ENCODE results near the gene NUP58. TPM values are rescaled to one million over a fixed set of nuclear protein-coding genes. Genes with fewer than 3 reads are reported as not detected.

NUP58 gene
- total RNA-seq, 4 donors from 2014 or later = 33.0 to 142 (median 84.2) TPM

GRCh38 chr13:25280396-25280795 lies 21.0 kb upstream of the NUP58 start:
- H3K27ac ChIP-seq = no peak overlapping the region
- H3K27me3 ChIP-seq = no peaks in the 10 kb centered on the region
- H3K4me3 ChIP-seq = no peak overlapping the region
- peaks cover 0 to 15% (median 0%) of the 10 kb centered on the region in 4 donors for H3K4me1 ChIP-seq
- intact Hi-C loops (cut with DNase I; ENCODE audit: low total_unique reads) (no loop called here), in situ Hi-C loops (cut with MboI; ENCODE audit: low pct_ligation_motif_present in 1 of 4, low pct_unique_long_range_greater_than_20kb in 1 of 4, low sequenced_read_pairs in 3 of 4) (loop anchor here in 1 of 4 donors (25.0 kb wide), 1 partner anchor 907 kb away; no protein-coding TSS in a partner anchor)
- no peaks in the 10 kb centered on the region for H3K9me3 ChIP-seq
- no peaks in the 10 kb centered on the region for H3K36me3 ChIP-seq
- no peak for DNase-seq
- TF ChIP-seq CTCF (IDR thresholded peaks at IDR 0.05) = no peak

- TF ChIP-seq CTCF (IDR thresholded peaks at IDR 0.05) = no peak
- TF ChIP-seq EP300 (IDR thresholded peaks at IDR 0.05; ENCODE audit: low read depth) = no peak
- TF ChIP-seq POLR2A (IDR thresholded peaks at IDR 0.05) = no peak
- TF ChIP-seq POLR2AphosphoS5 (IDR thresholded peaks at IDR 0.05) = no peak
- WGBS, 2 donors (ENCODE audit: low coverage in 1 of 2) = 51 to 56% methylated on average over 3 to 4 of the region's 4 CpGs
- H3K4me1 ChIP-seq = peaks cover 3 to 21% (median 5%) of the 10 kb centered on the region in 4 donors
- in situ Hi-C loops (cut with MboI; ENCODE audit: low pct_ligation_motif_present in 1 of 4, low pct_unique_long_range_greater_than_20kb in 1 of 4, low sequenced_read_pairs in 3 of 4) = loop anchor here in 1 of 4 donors (25.0 kb wide), 1 partner anchor 906 kb away; no protein-coding TSS in a partner anchor
- H3K9me3 ChIP-seq = no peaks in the 10 kb centered on the region
- no peaks in the 10 kb centered on the region for H3K27me3 ChIP-seq
- no peak for DNase-seq
- intact Hi-C loops (cut with DNase I; ENCODE audit: low total_unique reads) = no loop called here
- no peak overlapping the region for H3K27ac ChIP-seq
- no peak overlapping the region for H3K4me3 ChIP-seq
- no peaks in the 10 kb centered on the region for H3K36me3 ChIP-seq
These were observed 20.1 kb upstream of the NUP58 start for GRCh38 chr13:25281193-25281934.

GRCh38 chr13:25281935-25282332 lies 19.5 kb upstream of the NUP58 start:
- Histone ChIP-seq H3K27ac (no peak overlapping the region), H3K27me3 (no peaks in the 10 kb centered on the region), H3K4me3 (no peak overlapping the region), H3K4me1 (peaks cover 3 to 22% (median 5%) of the 10 kb centered on the region in 4 donors), H3K9me3 (no peaks in the 10 kb centered on the region), H3K36me3 (no peaks in the 10 kb centered on the region)
- TF ChIP-seq EP300 (IDR thresholded peaks at IDR 0.05; ENCODE audit: low read depth) (no peak), CTCF (IDR thresholded peaks at IDR 0.05) (no peak), POLR2AphosphoS5 (IDR thresholded peaks at IDR 0.05) (no peak), POLR2A (IDR thresholded peaks at IDR 0.05) (no peak)
- no peak for DNase-seq
- WGBS, 2 donors (ENCODE audit: low coverage in 1 of 2) = 73% methylated on average over 1 of the region's 1 CpG; no CpG with 5 or more reads in 1 of the 2 donors
- intact Hi-C loops (cut with DNase I; ENCODE audit: low total_unique reads) (no loop called here), in situ Hi-C loops (cut with MboI; ENCODE audit: low pct_ligation_motif_present in 1 of 4, low pct_unique_long_range_greater_than_20kb in 1 of 4, low sequenced_read_pairs in 3 of 4) (loop anchor here in 1 of 4 donors (25.0 kb wide), 1 partner anchor 905 kb away; no protein-coding TSS in a partner anchor)

GRCh38 chr13:25286308-25286968 lies 15.0 kb upstream of the NUP58 start:
- H3K27ac ChIP-seq = peak overlapping the region; percentile 90 to 91 (median 90)
- H3K4me1 ChIP-seq = peaks cover 4 to 26% (median 6%) of the 10 kb centered on the region in 4 donors
- intact Hi-C loops (cut with DNase I; ENCODE audit: low total_unique reads) (no loop called here), in situ Hi-C loops (cut with MboI; ENCODE audit: low pct_ligation_motif_present in 1 of 4, low pct_unique_long_range_greater_than_20kb in 1 of 4, low sequenced_read_pairs in 3 of 4) (loop anchor here in 1 of 4 donors (25.0 kb wide), 1 partner anchor 901 kb away; no protein-coding TSS in a partner anchor)
- 2 to 5% methylated on average over 12 to 25 of the region's 25 CpGs for WGBS, 2 donors (ENCODE audit: low coverage in 1 of 2)
- DNase-seq = peak; percentile 44
- H3K4me3 ChIP-seq = peak overlapping the region; percentile 68 to 88 (median 74)
- no peaks in the 10 kb centered on the region for H3K9me3 ChIP-seq
- H3K36me3 ChIP-seq = no peaks in the 10 kb centered on the region
- TF ChIP-seq POLR2A (IDR thresholded peaks at IDR 0.05) (no peak), CTCF (IDR thresholded peaks at IDR 0.05) (no peak), EP300 (IDR thresholded peaks at IDR 0.05; ENCODE audit: low read depth) (no peak), POLR2AphosphoS5 (IDR thresholded peaks at IDR 0.05) (no peak)
- peaks cover 23% of the 10 kb centered on the region for H3K27me3 ChIP-seq
